ENCODE results near the gene XRCC3.

DNA sequence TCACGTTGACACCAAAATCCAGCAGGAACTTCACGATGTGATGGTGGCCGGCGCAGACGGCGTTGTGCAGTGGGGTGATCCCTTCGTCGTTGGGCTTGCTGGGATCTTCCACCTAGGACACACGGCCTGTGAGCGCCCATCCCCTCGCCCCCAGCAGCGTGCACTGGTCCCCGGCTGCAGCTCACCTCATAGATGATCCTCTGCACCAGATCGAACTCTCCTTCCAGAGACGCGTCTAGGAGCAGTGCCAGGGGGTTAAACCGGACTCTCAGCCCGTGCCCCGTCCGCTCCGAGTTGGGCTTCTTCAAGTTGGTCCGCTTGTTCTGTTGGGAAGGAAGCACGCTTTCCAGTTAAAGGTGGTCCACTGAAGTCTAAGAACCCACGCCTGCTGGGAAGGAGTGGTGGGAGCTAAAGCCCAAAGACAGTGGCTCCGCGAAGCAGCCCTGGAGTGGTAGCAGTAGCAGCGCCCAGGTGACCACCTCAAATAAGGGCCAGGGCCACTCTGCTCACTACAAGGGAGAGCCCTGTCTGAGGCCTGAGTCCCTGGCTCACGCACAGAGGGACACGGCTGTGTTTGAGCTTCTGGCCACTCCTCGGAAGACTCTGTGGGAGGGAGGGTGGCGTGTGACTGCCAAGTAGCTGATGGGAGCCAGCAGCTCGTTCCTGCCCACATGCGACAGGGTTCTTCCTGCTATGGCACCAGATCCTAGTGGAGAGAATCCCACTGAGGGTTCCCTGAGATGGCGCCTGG lies 23.6 kb upstream of the XRCC3 start:
- TF ChIP-seq POLR2A (IDR thresholded peaks at IDR 0.05) (no peak), POLR2AphosphoS5 (IDR thresholded peaks at IDR 0.05) (no peak)
- TF ChIP-seq, protein P1, sequence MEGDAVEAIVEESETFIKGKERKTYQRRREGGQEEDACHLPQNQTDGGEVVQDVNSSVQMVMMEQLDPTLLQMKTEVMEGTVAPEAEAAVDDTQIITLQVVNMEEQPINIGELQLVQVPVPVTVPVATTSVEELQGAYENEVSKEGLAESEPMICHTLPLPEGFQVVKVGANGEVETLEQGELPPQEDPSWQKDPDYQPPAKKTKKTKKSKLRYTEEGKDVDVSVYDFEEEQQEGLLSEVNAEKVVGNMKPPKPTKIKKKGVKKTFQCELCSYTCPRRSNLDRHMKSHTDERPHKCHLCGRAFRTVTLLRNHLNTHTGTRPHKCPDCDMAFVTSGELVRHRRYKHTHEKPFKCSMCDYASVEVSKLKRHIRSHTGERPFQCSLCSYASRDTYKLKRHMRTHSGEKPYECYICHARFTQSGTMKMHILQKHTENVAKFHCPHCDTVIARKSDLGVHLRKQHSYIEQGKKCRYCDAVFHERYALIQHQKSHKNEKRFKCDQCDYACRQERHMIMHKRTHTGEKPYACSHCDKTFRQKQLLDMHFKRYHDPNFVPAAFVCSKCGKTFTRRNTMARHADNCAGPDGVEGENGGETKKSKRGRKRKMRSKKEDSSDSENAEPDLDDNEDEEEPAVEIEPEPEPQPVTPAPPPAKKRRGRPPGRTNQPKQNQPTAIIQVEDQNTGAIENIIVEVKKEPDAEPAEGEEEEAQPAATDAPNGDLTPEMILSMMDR (IDR thresholded peaks at IDR 0.05): no peak
